ENCODE results near the gene PACSIN1. TPM values are rescaled to one million over a fixed set of nuclear protein-coding genes. Genes with fewer than 3 reads are reported as not detected.

The PACSIN1 gene, protein sequence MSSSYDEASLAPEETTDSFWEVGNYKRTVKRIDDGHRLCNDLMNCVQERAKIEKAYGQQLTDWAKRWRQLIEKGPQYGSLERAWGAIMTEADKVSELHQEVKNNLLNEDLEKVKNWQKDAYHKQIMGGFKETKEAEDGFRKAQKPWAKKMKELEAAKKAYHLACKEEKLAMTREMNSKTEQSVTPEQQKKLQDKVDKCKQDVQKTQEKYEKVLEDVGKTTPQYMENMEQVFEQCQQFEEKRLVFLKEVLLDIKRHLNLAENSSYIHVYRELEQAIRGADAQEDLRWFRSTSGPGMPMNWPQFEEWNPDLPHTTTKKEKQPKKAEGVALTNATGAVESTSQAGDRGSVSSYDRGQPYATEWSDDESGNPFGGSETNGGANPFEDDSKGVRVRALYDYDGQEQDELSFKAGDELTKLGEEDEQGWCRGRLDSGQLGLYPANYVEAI
- total RNA-seq (2022; extraction: Qiagen RNA extraction; ENCODE audit: low read depth) = 0.04 to 0.05 TPM (median 0.05 TPM) in 3 of 5 replicates, not detected in the others

DNA sequence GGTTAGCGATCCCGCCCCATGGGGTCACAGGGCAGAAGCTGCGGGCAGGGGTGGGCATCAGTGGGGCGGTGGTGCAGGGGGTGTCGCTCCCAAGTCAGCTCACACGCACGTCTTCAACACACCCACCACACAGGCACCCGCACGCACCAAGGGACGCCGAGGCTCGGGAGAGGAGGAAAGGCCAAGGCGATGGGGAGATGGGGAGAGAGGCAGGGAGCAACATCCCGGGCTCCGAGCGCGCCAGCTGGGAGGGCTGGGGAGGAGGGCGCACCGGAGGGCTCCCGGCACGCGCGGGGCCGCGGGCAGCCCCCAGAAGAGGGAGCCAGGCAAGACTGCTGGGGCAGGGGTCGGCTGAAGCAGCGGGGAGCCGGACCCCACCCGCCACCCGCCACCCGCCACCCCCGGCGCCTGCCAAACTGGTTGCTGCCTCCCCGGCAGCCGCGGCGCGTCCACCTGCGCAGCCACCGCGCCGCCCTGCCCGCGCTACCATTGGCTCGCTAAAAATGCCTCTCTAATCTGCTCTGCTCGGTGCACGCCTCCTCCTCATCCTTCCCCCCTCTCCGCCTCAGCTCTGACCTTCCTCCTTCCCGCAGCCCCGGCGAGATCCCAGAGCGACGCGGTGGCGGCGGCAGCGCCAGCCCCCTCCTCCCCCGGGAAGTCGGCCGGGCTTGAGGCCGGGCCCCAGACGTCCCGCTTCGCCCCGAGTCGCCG lies at the start of gene PACSIN1:
Gene PACSIN1, plus strand, starts transcription at position 546 of the 711 bp plus-strand sequence. CDS start 60,230 bp downstream, outside the sequence.

GRCh38 chr6:34425498-34426410 lies 40.1 kb upstream of the PACSIN1 start, which contains the start of gene RPS10:
Gene RPS10, minus strand, starts transcription at chr6:34426069. Its CDS starts 848 bp downstream, at chr6:34425221.

DNA sequence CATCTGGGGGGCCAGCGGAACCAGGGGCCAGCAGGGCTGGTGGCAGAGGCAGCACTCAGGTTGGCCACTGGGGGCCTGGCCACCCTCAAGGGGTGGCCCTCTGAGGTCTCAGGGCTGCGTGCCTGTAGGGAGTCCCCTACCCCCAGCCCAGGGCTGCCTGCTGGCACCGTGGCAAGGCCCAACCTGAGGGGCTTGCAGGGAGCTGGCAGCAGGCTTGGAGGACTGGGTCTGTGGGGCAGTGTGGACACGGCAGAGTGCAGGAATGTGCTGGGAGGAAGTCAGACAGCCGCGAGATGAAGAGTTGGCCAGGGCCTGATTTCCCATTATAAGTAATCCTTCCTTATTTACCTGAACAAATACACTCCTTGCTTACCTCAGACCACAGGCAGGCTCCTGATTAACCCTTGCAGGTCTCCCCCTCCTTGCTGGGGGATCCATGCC lies 90.2 kb downstream of the PACSIN1 start, which contains the start of gene SPDEF:
Gene SPDEF, minus strand, starts transcription at position 299 of the 441 bp plus-strand sequence. CDS start 11,874 bp downstream, outside the sequence.

Other genes with a start within 250 kb of the PACSIN1 start
- gene HMGA1, start 229.2 kb upstream of the PACSIN1 start, total RNA-seq (2022; extraction: Qiagen RNA extraction; ENCODE audit: low read depth) = 526 to 737 TPM (median 679 TPM) in 5 replicates
- gene SMIM29, start 217.1 kb upstream of the PACSIN1 start, total RNA-seq (2022; extraction: Qiagen RNA extraction; ENCODE audit: low read depth) = 19.9 to 34.2 TPM (median 31.6 TPM) in 5 replicates
- gene NUDT3, start 73.4 kb upstream of the PACSIN1 start, total RNA-seq (2022; extraction: Qiagen RNA extraction; ENCODE audit: low read depth) = 5.6 to 8.4 TPM (median 6.1 TPM) in 5 replicates
- 2,057 to 2,243 TPM (median 2,160 TPM) in 5 replicates for gene RPS10, start 40.0 kb upstream of the PACSIN1 start, total RNA-seq (2022; extraction: Qiagen RNA extraction; ENCODE audit: low read depth)
- gene SPDEF, start 90.3 kb downstream of the PACSIN1 start, total RNA-seq (2022; extraction: Qiagen RNA extraction; ENCODE audit: low read depth) = 1.7 to 3.0 TPM (median 2.6 TPM) in 5 replicates
- 30.3 to 34.0 TPM (median 31.6 TPM) in 5 replicates for gene ILRUN, start 230.7 kb downstream of the PACSIN1 start, total RNA-seq (2022; extraction: Qiagen RNA extraction; ENCODE audit: low read depth)